ENCODE measurements around the gene DACT2.

DNA sequence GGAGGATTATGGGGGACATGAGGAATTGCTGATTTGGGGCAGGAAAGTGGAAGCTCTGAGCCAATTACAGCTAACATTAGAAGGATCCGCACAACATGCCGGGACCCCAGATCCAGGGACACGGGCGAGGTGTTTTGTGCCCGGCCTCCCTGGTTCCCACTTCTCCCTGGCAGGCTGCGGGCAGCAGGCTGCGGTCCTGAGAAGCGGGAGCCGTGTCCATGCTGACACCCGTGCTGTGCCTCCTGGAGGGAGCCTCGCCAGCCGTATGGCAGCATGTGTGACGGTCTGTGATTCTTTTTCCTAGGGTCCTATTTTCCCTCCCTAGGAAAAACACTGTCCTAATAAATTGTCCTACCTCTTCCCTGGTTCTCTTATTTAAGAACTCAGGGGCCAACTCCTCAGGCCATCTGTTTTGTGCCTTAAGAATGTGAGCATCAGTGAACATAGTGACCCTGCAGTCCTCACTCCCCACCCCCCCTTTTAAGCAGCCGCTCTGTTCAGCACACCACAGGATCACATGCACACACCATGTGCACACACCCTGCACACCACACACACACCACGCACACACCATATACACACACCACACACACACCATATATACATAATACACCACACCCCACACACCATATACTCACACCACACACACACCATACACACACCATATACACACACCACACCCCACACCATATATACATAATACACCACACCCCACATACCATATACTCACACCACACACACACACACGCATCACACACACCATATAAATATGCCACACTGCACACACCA is 49.9 kb downstream of the DACT2 start:
- TF ChIP-seq, protein P1, sequence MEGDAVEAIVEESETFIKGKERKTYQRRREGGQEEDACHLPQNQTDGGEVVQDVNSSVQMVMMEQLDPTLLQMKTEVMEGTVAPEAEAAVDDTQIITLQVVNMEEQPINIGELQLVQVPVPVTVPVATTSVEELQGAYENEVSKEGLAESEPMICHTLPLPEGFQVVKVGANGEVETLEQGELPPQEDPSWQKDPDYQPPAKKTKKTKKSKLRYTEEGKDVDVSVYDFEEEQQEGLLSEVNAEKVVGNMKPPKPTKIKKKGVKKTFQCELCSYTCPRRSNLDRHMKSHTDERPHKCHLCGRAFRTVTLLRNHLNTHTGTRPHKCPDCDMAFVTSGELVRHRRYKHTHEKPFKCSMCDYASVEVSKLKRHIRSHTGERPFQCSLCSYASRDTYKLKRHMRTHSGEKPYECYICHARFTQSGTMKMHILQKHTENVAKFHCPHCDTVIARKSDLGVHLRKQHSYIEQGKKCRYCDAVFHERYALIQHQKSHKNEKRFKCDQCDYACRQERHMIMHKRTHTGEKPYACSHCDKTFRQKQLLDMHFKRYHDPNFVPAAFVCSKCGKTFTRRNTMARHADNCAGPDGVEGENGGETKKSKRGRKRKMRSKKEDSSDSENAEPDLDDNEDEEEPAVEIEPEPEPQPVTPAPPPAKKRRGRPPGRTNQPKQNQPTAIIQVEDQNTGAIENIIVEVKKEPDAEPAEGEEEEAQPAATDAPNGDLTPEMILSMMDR (IDR thresholded peaks at IDR 0.05; ENCODE audit: borderline replicate concordance, extremely low read depth, low read length, poor library complexity, severe bottlenecking): no peak
- no peak for TF ChIP-seq EZH2 (IDR thresholded peaks at IDR 0.05; ENCODE audit: borderline replicate concordance, low read depth, low read length, severe bottlenecking)
